ENCODE measurements around the gene FRMPD4.

DNA sequence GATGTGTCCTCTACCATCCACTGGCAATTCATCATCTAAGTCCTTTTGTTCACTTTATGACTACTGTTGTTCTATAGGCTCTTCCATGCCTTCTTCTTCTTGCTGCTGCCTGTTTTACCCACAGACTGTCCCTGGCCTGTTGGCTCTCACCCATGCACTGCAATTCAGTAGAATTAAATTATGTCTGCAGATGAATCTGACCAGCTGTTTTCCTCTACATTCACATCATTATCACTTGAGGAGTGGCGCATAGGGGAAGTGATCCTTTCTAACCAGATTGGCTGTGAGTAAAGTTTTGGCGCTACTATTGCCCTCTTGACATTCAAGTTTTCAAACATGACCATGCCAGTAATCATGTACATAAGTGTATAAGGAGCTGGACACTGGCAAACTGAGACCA, 91.7 kb downstream of the FRMPD4 start:
- no peak for TF ChIP-seq POLR2A (IDR thresholded peaks at IDR 0.05; ENCODE audit: low read length)
- TF ChIP-seq GATA1 (IDR thresholded peaks at IDR 0.05; ENCODE audit: low read depth, low read length) = no peak
